Bronchial epithelial cell (primary cell): ENCODE results near the gene PARP15. TPM values are rescaled to one million over a fixed set of nuclear protein-coding genes. Genes with fewer than 3 reads are reported as not detected.
"Not testable (repeated sequence)": the region's sequence is repeated elsewhere in the genome, so short reads cannot be mapped to it uniquely, and the experiment has no call there.

Experiments
- DNase-seq: peaks from one replicate; pipeline ENCODE4 v3.0.0-alpha.2; 2010; ENCODE audit warnings: low read depth
- FAIRE-seq: peaks from 2 replicates; lab custom pipeline; 2011; peaks lifted over from hg19 to GRCh38; lab: Jason Lieb, UNC
- H3K27me3 ChIP-seq: 2 replicates; pipeline ENCODE4 v1.5.1; 2011; ENCODE audit warnings: low read length; ENCODE audit not compliant: control insufficient read depth, insufficient read depth
- H3K36me3 ChIP-seq: 2 replicates; pipeline ENCODE4 v1.5.1; 2011; ENCODE audit warnings: low read length; ENCODE audit not compliant: control insufficient read depth, insufficient read depth
- H3K4me3 ChIP-seq: 2 replicates; pipeline ENCODE4 v1.5.1; 2011; ENCODE audit warnings: mild to moderate bottlenecking, low read depth, low read length, control low read depth
- total RNA-seq: library from RNA; depleted of rRNA; stranded (reverse); fragments of >200 nt; gene quantifications from 2 replicates; pipeline ENCODE4 v1.2.1, GENCODE V29; 2014
- TF ChIP-seq, protein P1 (sequence below): IDR thresholded peaks from 2 replicates; pipeline ENCODE4 v1.5.1; 2011; ENCODE audit warnings: mild to moderate bottlenecking, moderate library complexity, low read length, control low read depth, inconsistent platforms; ENCODE audit not compliant: insufficient read depth, severe bottlenecking

PARP15 gene
- total RNA-seq, 1 donor from 2014 or later: 0.26 TPM

DNA sequence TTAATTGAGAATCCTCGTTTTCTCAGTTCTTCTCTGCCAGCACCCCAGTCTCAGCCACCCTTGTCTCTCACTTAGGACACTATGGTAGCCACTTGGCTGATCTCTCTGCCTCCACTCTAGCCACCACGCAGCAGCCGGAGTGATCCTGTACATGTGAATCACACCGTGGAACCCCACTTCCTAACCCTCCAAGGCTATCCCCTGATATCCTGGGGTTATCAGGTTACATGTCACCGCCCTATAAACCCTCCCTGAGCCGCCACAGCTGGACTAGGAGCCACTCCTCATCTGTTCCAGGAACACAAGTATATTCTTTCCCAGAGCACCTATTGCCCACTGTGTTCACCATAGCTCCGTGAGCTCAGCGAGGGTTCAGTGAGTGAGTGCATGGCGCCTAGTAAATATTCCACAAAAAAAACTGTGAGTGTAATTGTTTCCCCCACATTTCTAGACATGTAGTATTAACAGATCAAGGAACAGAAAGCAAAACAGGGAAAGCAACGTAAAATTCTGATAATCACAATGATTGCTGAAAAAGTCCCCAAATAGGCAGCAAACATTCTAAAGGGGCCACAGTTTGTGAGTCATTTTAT is 102.5 kb downstream of the PARP15 start:
- DNase-seq: peak; percentile 17
- no peaks in the 10 kb centered on the region for H3K36me3 ChIP-seq
- peak overlapping the region; percentile 84 for H3K4me3 ChIP-seq
- no peak for FAIRE-seq
- TF ChIP-seq, protein P1, sequence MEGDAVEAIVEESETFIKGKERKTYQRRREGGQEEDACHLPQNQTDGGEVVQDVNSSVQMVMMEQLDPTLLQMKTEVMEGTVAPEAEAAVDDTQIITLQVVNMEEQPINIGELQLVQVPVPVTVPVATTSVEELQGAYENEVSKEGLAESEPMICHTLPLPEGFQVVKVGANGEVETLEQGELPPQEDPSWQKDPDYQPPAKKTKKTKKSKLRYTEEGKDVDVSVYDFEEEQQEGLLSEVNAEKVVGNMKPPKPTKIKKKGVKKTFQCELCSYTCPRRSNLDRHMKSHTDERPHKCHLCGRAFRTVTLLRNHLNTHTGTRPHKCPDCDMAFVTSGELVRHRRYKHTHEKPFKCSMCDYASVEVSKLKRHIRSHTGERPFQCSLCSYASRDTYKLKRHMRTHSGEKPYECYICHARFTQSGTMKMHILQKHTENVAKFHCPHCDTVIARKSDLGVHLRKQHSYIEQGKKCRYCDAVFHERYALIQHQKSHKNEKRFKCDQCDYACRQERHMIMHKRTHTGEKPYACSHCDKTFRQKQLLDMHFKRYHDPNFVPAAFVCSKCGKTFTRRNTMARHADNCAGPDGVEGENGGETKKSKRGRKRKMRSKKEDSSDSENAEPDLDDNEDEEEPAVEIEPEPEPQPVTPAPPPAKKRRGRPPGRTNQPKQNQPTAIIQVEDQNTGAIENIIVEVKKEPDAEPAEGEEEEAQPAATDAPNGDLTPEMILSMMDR: no peak
- no peaks in the 10 kb centered on the region for H3K27me3 ChIP-seq

DNA sequence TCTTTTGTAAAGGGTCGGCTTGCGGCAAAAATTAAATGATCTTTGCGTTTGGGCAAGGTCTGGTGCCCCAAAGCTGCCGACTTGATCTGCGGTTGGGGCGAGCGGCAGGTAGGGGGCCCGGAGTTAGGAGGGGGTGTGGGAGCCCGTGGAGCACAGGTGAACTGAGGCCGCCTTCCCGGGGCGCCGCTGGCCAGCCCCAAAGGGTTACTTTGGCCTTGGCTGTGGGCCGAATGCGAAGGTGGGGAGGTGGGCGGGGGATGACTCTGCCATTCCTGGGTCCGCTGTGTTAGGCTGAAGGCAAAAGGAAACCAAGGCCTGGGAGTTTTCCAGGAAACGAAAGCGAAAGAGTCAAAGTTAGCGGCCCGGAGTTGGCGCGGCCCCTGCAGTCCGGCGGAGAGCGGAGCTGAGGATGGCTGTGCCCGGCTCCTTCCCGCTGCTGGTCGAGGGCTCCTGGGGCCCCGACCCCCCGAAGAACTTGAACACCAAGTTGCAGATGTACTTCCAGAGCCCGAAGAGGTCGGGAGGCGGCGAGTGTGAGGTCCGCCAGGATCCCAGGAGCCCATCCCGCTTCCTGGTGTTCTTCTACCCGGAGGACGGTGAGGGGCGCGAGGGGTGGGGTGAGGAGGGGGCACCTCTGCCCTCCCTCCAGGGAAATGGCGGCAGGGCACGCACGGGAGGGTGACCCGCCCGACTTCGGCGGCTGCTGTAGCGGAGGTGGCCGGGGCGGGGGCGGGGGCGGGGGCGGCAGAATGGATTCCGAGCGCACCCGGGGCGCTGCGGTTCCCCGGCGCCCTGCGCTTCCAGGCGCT is 103.2 kb downstream of the PARP15 start, which contains the start of gene PARP14:
Gene PARP14, plus strand, starts transcription at position 365 of the 809 bp plus-strand sequence. Its CDS starts 45 bp downstream, at position 410.
- FAIRE-seq (no peak), DNase-seq (peak; percentile 39)
- H3K4me3 ChIP-seq: peak within 1 kb of the TSS; percentile 84

DNA sequence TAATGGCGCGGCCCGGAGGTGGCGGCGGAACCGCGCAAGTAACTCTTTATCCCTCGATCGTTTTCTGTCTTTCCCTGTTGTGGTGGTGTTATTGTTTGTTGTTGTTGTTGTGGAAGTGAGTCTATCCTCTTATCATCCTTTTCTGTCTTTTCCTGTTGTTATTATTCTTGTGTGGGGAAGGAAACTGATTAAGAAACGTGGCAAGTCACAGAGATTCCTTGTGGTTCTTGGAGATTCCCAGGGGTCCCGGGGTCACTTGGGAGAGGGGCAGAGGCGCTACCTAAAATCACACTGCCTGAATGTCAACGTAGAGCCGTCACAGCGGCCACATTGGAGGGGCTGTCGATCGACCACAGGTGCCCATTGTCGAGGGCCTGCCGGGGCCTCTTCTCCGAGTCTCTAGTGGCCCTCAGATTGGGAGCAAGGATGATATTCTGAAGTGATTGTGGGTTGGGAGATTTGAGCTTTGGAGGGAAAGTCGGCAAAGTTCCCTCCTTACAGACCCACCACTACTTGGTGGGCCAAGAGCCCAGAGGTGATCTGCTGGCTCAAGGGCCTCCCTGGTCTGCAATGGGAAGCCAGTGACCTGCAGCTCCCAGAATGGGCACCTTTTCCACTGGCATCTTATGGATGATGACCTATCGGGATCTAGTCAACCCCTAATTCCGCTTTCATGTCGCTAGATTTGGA is 104.0 kb downstream of the PARP15 start:
- TF ChIP-seq, protein P1: no peak
- H3K4me3 ChIP-seq: peak overlapping the region; percentile 84
- FAIRE-seq: no peak
- H3K27me3 ChIP-seq: no peaks in the 10 kb centered on the region
- no peaks in the 10 kb centered on the region for H3K36me3 ChIP-seq
- DNase-seq: no peak

More for the DNA sequence above, 103.2 kb downstream of the PARP15 start, which contains the start of gene PARP14:
- TF ChIP-seq, protein P1: peak; percentile 3
- no peaks in the 10 kb centered on the region for H3K36me3 ChIP-seq
- no peaks in the 10 kb centered on the region for H3K27me3 ChIP-seq

DNA sequence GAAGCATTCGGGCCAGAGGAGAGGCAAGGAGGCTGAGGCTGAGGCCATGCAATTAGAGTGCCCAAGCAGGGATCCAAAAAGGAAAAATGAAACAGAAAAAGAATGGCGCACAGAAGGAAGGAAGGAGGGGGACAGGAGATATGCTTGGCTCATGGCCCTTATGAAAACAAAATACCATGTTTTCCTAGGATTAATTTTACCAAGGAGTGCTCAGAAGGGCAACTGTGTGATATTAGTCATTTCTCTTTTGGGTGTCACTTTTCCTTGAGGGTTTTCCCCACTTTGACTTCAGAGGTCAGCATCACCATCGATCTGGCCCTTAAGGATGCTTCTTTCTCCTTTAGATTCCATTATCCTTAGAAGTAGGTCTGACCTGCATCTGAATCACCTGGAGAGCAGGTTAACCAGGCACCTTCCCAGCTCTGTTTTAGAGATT is 104.5 kb downstream of the PARP15 start:
- Histone ChIP-seq H3K36me3 (peaks cover under 1% of the 10 kb centered on the region), H3K4me3 (peak overlapping the region; percentile 84), H3K27me3 (no peaks in the 10 kb centered on the region)
- FAIRE-seq: no peak
- DNase-seq: peak; percentile 18
- TF ChIP-seq, protein P1: no peak

DNA sequence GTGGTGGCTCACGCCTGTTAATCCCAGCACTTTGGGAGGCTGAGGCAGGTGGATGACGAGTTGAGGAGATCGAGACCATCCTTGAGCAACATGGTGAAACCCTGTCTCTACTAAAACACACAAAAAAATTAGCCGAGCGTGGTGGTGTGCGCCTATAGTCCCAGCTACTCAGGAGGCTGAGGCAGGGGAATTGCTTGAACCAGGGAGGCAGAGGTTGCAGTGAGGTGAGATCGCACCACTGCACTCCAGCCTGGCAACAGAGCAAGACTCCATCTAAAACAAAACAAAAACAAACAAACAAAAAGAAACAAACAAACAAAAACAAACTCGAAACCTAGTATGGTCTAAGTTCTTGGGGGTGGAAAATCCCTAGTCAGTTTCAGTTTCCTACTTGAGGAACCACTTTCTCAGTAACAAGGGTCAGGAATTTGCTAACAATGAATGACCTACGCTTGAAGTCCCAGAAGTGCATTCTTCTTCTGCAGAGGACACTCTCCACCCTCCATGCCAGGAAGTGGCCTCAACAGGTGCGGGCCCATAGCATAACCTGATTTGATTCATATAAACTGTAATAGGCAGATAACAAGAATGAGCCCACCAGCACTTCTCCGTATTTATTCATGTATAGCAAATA is 105.4 kb downstream of the PARP15 start:
- H3K27me3 ChIP-seq, H3K4me3 ChIP-seq, FAIRE-seq, H3K36me3 ChIP-seq, DNase-seq: not testable (repeated sequence)
